Heart right ventricle (tissue), 16 donors: ENCODE measurements around the gene PBOV1. TPM values are rescaled to one million over a fixed set of nuclear protein-coding genes. Genes with fewer than 3 reads are reported as not detected.

ENCODE experiments used
- ATAC-seq, 8 donors: fragments of 200-7000 bp; cut with Tn5 transposase; one replicate each; pipeline ENCODE4 v1.9.1; 2020; ENCODE audit warnings: mild to moderate bottlenecking in 8 of 8, moderate library complexity in 8 of 8, moderate number of reproducible peaks in 1 of 8
- DNase-seq, 2 donors: peaks; one replicate each; pipeline ENCODE4 v3.0.0-alpha.2; 2020
- H3K27ac ChIP-seq, 10 donors: fragments of 200-600 bp; sonication (generic) in 2 of 10; one replicate each; pipeline versions ENCODE4 v1.5.0 to v1.8.0; 2020 to 2022; ENCODE audit warnings: mild to moderate bottlenecking in 3 of 10
- H3K27me3 ChIP-seq, 7 donors: fragments of 200-600 bp; one replicate each; pipeline ENCODE4 v1.8.0; 2021 to 2022; ENCODE audit warnings: mild to moderate bottlenecking in 2 of 7
- H3K36me3 ChIP-seq, 9 donors: fragments of 200-600 bp; sonication (generic) in 1 of 9; one replicate each; pipeline versions ENCODE4 v1.5.0 to v1.8.0; 2020 to 2022; ENCODE audit warnings: mild to moderate bottlenecking in 2 of 9
- H3K4me1 ChIP-seq, 9 donors: fragments of 200-600 bp; sonication (generic) in 1 of 9; one replicate each; pipeline versions ENCODE4 v1.5.0 to v1.8.0; 2020 to 2022; ENCODE audit warnings: mild to moderate bottlenecking in 4 of 9
- H3K4me3 ChIP-seq, 10 donors: fragments of 200-600 bp; sonication (generic) in 2 of 10; one replicate each; pipeline versions ENCODE4 v1.5.0 to v1.8.0; 2020 to 2022; ENCODE audit warnings: mild to moderate bottlenecking in 7 of 10, moderate library complexity in 2 of 10
- H3K9me3 ChIP-seq, 11 donors: fragments of 200-600 bp in 10 of 11; sonication (generic) in 2 of 11; one replicate each; pipeline versions ENCODE4 v1.5.0 to v1.8.0; 2013 to 2022; ENCODE audit warnings: mild to moderate bottlenecking in 2 of 11, control low read depth in 1 of 11, moderate library complexity in 1 of 11
- WGBS, 2 donors: extraction: QIAGEN DNeasy Blood & Tissue Kit; methylation state at CpG; one replicate each; pipeline ENCODE4 v1.1.7; 2013; ENCODE audit warnings: inconsistent platforms in 1 of 2; 5-methylcytosine and 5-hydroxymethylcytosine counted together
- intact Hi-C, 10 donors: fragments of 100-400 bp; cut with DNase I; formaldehyde crosslinking; loops; one replicate each; pipeline versions ENCODE4 v1.11.1 to v1.14.2; 2022
- polyA plus RNA-seq, 2 donors: library from polyadenylated mRNA; stranded (reverse); fragments of 200-250 nt; gene quantifications; one replicate each; pipeline ENCODE4 v1.2.3, GENCODE V29; 2013
- total RNA-seq, 10 donors: library from RNA; stranded (reverse); fragmentation: NEBNext Ultra II Directional in 3 of 10; extraction: Animal tissue kit (Norgen Biotek cat#: 25700) in 3 of 10; gene quantifications; one replicate each; pipeline versions ENCODE4 v1.2.1 to v1.2.4, GENCODE V29; 2021 to 2023
- TF ChIP-seq, protein P1 (sequence below), 9 donors: fragments of 200-600 bp; sonication (generic) in 2 of 9; IDR thresholded peaks; one replicate each; pipeline versions ENCODE4 v1.5.0 to v1.8.0; 2021 to 2022; ENCODE audit warnings: antibody characterized with exemption in 9 of 9, mild to moderate bottlenecking in 5 of 9, moderate library complexity in 1 of 9
- donor health status: Arrhythmogenic right ventricular cardiomyopathy.
- donor health status: ischemic (EF 13 %, LVEDD 7.1; RV severe dilation, severe dysfunction).
- donor health status: healthy with polysubstance abuse.
- donor health status: DM: no; HTN: yes; CAD: no.
- donor health status: DM: no; HTN: no; CAD: no.
- donor health status: ischemic (EF 25% LVEDD 6.9; RV normal size, moderate dysfunction).
- donor health status: ischemic (EF 25% LVEDD 5.7; RV mildly dilated, moderate dysfunction).
- donor health status: healthy.
- donor health status: DM: yes; HTN: yes; CAD: no.
- donor health status: Ischemic cardiomyopathy.
- donor health status: ischemic (EF 35%, LVEDD 5.7; RV mildly dilated, moderate dysfunction).
- donor health status: nonischemic (EF 11% LVEDD 7.7; RV severe dilation, severe dysfunction).
- donor health status: DM: yes; HTN: yes; CAD: no.
- donor health status: PGD.
- donor health status: ischemic (EF 29% LVEDD 5.4; RV normal size, mild dysfunction).
- donor health status: nonischemic (EF 23%, LVEDD 6.1; RV moderate dilation, normal function).

PBOV1 gene
- total and polyA plus RNA-seq, 12 donors: not detected

- Histone ChIP-seq H3K4me3 (no peak overlapping the region), H3K4me1 (peaks cover 0 to 11% (median 6%) of the 10 kb centered on the region in 9 donors), H3K36me3 (no peaks in the 10 kb centered on the region), H3K27ac (no peak overlapping the region), H3K27me3 (no peaks in the 10 kb centered on the region), H3K9me3 (no peaks in the 10 kb centered on the region)
- 93 to 98% methylated on average over 4 of the region's 4 CpGs for WGBS, 2 donors
- TF ChIP-seq, protein P1, sequence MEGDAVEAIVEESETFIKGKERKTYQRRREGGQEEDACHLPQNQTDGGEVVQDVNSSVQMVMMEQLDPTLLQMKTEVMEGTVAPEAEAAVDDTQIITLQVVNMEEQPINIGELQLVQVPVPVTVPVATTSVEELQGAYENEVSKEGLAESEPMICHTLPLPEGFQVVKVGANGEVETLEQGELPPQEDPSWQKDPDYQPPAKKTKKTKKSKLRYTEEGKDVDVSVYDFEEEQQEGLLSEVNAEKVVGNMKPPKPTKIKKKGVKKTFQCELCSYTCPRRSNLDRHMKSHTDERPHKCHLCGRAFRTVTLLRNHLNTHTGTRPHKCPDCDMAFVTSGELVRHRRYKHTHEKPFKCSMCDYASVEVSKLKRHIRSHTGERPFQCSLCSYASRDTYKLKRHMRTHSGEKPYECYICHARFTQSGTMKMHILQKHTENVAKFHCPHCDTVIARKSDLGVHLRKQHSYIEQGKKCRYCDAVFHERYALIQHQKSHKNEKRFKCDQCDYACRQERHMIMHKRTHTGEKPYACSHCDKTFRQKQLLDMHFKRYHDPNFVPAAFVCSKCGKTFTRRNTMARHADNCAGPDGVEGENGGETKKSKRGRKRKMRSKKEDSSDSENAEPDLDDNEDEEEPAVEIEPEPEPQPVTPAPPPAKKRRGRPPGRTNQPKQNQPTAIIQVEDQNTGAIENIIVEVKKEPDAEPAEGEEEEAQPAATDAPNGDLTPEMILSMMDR (IDR thresholded peaks at IDR 0.05): no peak
- ATAC-seq (no peak), DNase-seq (no peak)
- intact Hi-C loops: no loop called here
Observed at GRCh38 chr6:138201836-138202235, 16.5 kb downstream of the PBOV1 start.

DNA sequence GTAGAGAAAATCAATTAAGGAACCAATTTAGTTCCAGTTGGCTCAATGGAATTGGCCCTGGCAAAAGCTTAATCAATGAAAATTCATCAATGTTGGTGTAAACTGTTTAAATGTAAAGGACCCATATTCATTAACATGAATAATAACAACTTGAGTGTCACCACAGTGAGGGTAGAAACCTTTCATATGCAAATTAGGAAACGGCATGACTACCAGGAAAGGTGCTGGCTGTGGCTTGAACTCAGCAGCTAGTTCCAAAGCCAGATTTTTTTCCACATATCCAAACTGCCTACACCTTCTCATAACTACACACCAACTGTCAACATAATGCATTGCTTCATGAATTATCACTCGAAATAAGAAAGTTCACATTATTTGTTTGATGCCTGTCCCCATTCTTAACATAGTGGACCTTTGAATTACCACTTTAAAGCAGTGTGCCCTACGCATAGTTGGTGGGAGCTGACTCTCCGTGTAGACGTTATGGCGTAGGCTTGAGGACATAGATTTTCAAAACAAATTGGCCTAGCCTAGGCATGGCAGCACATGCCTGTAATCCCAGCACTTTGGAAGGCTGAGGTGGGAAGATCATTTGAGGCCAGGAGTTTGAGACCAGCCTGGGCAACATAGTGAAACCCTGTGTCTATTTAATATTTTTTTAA, 19.7 kb downstream of the PBOV1 start:
- Histone ChIP-seq H3K9me3 (no peaks in the 10 kb centered on the region), H3K27ac (no peak overlapping the region), H3K27me3 (no peaks in the 10 kb centered on the region), H3K4me1 (no peaks in the 10 kb centered on the region), H3K4me3 (no peak overlapping the region), H3K36me3 (no peaks in the 10 kb centered on the region)
- DNase-seq: no peak
- ATAC-seq: no peak
- 67 to 69% methylated on average over 6 of the region's 6 CpGs for WGBS, 2 donors
- TF ChIP-seq, protein P1 (IDR thresholded peaks at IDR 0.05): no peak
- intact Hi-C loops: no loop called here

GRCh38 chr6:138197570-138197969, 20.7 kb downstream of the PBOV1 start:
- no peak for ATAC-seq
- no peaks in the 10 kb centered on the region for H3K9me3 ChIP-seq
- no peak overlapping the region for H3K27ac ChIP-seq
- TF ChIP-seq, protein P1 (IDR thresholded peaks at IDR 0.05): no peak
- no peaks in the 10 kb centered on the region for H3K4me1 ChIP-seq
- H3K36me3 ChIP-seq: no peaks in the 10 kb centered on the region
- H3K27me3 ChIP-seq: no peaks in the 10 kb centered on the region
- no peak for DNase-seq
- WGBS, 2 donors: 94 to 96% methylated on average over 7 of the region's 7 CpGs
- intact Hi-C loops: no loop called here
- H3K4me3 ChIP-seq: no peak overlapping the region

DNA sequence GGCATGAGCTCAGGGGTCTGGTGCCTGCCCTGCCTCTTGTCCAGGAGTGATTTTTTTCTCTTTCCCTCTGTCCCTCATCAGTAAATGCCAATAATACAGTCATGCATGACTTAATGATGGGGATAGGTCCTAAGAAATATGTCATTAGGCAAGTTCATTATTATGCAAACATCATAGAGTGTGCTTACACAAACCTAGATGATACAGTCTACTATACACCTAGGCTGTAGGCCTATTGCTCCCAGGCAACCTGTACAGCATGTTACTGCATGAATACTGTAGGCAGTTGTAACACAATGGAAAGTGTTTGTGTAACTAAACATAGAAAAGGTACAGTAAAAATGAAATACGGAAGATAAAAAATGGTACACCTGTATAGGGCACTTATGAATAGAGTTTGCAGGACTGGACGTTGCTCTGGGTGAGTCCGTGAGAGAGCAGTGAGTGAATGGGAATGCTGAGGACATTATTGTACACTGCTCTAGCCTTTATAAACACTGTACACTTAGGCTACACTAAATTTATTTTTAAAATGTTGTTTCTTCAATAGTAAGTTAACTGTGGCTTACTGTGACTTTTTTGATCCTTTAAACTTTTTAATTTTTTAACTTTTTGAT, 22.1 kb downstream of the PBOV1 start:
- H3K27me3 ChIP-seq: no peaks in the 10 kb centered on the region
- ATAC-seq: no peak
- WGBS, 2 donors: 92 to 95% methylated on average over 3 of the region's 3 CpGs
- TF ChIP-seq, protein P1 (IDR thresholded peaks at IDR 0.05): no peak
- intact Hi-C loops: no loop called here
- DNase-seq: no peak
- H3K4me1 ChIP-seq: no peaks in the 10 kb centered on the region
- H3K4me3 ChIP-seq: no peak overlapping the region
- H3K36me3 ChIP-seq: no peaks in the 10 kb centered on the region
- H3K27ac ChIP-seq: no peak overlapping the region
- H3K9me3 ChIP-seq: no peaks in the 10 kb centered on the region
